GM19372 (cell line): ENCODE results near the gene ABI2.
"Not testable (repeated sequence)": the region's sequence is repeated elsewhere in the genome, so short reads cannot be mapped to it uniquely, and the experiment has no call there.

Experiments used
- ATAC-seq: cut with Tn5 transposase; IDR thresholded peaks from one replicate; pipeline ENCODE4 v1.9.1; 2021; ENCODE audit warnings: mild to moderate bottlenecking, low read depth, moderate library complexity; ENCODE audit not compliant: unreplicated experiment

ABI2 gene

DNA sequence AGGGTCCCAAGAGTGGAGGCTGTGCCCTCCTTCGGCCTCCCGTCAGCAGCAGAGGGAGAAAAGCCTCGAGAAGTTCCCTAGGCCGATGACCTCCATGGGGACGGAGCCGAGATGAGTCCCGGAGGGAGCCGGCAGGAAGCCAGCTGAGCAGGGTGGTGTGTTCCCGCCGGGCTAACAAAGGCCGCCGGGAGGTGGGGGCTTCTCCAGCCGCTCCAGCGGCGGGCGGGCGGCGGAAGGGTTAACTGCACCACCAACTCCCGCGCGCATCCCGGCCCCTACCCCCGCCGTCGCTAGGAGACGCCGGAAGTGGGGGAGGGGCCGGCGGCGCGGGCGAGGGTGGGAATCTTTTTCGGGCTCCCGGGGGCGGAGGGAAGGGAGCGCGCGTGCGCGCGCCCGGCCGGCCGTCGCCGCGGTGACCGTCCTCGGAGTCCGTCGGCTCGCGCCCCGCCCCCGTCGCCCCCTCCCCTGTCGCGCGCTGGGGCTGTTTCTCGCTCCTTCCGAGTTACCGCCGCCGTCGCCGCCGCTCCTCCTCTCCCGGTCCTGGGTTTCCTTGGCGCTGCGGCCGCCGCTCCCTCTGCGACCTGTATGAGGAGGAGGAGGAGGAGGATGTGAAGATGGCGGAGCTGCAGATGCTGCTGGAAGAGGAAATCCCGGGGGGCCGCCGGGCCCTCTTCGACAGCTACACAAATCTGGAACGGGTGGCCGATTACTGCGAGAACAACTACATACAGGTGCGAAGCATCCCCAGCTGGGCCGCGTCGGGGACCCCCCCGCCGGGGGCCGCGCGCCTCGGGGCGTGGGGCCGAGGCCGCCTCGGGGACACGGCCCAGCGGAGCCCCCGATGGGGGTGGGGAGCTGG lies at the start of gene ABI2:
ABI2 (plus strand) TSS at position 494 of the 859 bp plus-strand sequence; CDS start at position 615, 121 bp downstream.
- ATAC-seq, result peak; percentile 58

DNA sequence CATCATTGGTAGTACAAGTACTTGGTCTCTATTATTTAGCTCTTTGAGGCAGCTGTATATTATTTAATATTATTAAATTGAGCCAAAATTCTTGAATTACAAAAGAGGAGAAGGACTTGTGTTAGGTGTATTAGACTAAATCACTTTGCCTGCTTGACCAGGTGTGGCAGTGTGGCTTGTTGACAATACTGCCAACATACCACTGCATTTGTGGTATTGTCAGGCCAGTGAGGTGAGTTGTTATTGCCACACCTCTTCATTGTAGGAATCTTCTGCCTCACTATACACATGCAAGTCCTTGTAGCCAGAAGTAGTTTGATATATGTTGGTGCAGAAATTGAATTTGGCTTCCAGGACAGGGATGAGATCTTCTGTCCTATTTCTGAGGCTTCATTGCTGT lies 48.9 kb upstream of the ABI2 start:
- ATAC-seq, result no peak

DNA sequence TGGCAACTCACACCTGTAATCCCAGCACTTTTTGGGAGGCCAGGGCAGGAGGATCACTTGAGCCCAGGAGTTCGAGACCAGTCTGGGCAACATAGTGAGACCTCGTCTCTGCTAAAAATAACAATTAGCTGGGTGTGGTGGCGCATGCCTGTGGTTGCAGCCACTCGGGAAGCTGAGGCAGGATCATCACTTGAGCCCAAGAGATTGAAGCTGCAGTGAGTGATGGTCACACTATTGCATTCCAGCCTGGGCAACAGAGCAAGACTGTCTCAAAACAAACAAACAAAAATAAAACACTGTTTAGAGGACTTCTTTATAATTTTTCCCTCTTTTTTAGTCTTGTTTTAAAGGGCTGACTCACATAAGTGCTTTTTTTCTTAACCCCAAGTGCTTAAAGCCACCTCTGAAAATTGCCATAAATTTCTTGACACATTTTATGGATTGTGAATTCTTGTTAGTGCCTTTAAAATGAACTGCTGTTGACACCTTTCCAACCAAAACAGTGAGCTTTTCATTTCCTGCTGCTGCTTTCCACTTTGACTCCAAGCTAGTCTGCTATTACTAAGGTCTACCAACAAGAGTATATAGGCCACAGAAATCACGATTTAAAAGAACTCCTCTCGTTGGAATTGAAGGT lies 47.6 kb upstream of the ABI2 start:
- ATAC-seq, result no peak

DNA sequence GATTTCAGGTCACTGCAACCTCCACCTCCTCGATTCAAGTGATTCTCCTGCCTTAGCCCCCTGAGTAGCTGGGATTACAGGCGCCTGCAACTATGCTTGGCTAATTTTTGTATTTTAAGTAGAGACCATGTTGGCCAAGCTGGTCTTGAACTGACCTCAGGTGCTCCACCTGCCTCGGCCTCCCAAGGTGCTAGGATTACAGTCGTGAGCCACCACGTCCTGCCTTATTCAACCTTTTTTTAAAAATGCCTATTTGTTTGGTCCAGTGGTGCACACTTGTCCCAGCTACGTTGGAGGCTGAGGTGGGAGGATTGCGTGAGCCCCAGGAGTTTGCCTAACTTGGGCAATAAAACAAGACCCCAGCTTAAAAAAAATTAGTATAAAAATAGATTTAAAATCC lies 46.1 kb upstream of the ABI2 start:
- ATAC-seq, result no peak

DNA sequence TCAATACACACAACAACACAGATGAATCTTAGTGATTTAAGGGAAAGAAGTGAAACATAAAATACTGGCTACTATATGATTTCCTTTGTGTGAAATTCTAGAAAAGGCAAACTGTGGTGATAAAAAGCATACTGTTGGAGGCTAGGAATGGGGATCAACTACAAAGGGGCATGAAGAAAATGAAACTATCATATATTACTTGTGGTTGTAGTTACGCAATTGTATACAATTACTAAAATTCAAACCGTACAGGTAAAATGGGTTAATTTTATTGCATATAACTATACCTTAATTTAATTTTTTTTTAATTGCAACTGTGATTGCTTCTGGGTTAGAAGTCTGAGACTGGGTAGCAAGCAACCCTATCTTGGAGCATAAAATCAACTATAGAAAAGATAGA lies 41.7 kb upstream of the ABI2 start:
- ATAC-seq, result no peak

DNA sequence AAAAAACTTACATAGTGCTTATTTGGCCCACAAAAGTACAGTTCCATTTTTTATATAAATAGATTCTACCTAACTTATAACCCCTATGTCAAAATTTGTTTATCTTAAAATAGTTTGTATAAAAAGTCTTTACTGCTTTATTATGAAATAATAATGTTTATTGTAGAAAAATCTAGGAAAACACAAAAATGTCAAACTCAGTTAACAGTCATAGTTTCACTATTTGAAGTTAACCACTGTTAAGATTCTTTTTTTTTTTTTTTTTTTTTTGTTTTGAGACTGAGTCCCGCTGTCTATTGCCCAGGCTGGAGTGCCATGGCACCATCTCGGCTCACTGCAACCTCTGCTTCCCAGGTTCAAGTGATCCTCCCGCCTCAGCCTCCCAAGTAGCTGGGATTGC lies 26.5 kb upstream of the ABI2 start:
- no peak for ATAC-seq

DNA sequence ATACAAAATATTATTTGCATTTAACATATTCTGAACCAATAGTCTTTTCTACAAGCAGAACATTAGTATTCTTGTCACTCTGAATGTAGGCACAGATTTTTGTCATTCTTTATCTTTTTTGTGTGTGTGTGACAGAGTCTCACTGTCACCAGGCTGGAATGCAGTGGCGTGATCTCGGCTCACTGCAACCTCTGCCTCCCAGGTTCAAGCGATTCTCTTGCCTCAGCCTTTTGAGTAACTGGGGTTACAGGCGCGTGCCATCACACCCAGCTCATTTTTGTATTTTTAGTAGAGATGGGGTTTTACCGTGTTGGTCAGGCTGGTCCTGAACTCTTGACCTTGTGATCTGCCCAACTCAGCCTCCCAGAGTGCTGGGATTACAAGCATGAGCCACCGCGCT lies 25.6 kb upstream of the ABI2 start:
- ATAC-seq, result not testable (repeated sequence)

DNA sequence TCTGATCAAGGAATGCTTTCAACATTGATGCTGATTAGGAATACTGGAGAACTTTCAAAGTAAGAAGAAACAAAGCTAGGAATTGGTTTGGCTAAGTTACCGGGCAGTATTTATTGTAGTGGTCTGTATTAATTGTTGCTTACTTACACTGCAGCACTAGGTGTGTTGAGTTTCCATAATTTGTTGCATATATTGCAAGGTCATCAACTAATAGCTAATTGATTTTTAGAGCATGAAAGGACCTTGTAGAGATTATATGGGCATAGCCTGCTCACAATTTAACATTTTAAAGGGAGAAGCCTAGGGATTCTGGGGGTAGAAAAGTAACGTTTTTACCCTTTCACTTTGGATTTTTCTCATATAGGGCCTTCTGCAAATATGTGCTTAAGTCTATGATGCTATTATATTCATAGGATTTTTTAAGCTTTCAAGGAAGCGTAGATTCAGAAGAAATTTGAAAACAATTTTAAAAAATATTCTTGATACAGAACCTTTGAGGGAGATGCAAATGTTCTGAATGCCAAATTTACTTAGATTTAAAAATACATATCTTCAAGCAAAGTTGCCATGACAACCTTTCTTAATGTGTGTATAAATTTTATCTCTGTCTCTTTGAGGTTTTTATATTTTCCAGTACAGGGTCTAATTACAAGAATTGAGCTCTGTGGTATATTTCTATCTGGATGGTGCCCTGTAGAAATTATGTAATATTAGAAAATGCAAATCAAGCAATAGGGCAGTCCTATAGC lies 17.3 kb upstream of the ABI2 start:
- ATAC-seq, result no peak

DNA sequence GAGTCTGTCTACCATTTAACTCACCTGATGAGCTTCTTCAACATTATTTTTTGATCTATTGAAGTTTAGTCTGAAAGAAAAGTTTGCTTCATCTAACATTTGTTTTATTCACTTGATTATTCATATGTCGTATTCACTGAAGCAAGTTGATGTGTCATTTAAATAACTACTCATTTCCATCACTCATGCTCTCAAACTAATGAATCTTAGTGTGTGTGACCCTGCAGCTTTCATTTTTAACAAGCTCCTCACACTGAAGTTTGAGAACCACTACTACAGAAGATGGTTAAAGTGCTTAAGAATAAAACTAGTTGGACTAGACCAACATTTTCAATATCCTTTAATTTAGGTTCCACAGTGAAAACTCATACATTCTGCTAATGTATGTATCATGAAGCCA lies 1.8 kb upstream of the ABI2 start:
- no peak for ATAC-seq

DNA sequence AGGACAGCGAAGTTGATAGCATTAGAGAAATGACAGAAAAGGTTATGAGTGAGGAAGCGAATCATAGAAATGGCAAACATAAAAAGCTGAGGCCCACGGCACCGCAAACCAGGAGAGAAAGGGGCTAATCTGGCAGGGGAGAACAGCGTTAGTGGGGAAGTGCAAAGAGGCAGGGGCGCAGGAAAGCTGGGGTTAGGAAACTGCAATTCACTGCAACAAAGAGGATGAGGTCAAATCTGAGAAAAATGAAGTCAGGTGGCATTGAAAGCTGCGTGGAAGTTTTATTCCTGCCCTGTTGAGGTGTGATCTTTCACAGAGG lies 653 bp upstream of the ABI2 start:
- ATAC-seq, result no peak

DNA sequence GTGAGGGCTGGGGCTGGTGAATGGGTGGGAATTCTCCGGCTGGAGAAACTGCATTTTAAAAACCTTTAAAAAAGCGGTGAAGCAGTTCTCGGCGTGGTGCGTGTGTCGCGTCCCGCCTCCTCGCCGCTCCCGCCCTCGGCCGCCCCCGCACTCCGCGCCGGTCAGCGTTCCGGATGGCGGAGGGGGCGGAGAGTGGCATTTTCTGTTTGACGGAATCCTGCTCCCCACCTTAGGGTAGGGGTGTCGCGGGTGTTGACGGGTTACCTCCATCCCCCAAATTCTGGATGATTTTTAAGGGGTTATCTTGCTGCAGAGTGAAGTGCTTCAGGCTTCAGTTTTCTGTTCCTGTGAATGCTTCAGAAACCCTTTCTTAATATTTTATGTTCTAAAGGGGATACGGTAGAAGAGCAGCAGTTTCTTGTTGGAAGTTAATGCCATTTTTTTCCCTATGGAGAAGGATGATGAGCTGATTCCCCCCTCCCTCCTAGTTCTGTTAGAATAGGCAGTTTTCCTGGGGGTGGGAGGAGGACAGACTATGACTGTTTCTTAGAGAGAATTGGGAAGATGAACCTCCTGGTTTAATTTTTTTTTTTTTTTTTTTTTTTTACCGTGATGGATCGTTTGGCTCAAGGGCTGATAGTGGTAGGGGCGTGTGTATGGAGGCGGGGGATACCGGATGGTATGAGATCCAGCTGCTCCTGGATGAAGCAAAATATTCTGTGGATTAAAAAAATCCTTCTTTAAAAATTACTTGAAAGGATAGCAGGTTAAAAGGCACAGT lies 756 bp downstream of the ABI2 start:
- peak; percentile 66 for ATAC-seq

DNA sequence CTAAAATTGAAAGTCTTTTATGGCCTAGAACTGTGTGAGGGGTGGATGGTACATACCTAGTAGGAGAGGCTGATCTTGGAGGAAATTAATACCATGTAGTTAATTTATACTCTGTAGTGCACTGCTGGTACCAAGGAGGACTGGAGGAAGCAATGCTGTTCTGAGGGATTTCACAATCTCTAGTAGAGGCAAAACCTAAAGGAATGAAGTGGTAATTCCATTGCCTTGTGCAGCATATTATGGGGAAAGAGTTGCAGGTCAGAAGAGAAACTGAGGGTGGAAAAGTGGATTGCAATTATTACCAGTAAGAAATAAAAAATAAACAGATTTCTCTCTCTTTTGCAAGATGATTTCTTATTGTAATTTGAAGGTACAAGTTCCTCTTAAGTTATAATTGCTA lies 2.2 kb downstream of the ABI2 start:
- ATAC-seq, result no peak

DNA sequence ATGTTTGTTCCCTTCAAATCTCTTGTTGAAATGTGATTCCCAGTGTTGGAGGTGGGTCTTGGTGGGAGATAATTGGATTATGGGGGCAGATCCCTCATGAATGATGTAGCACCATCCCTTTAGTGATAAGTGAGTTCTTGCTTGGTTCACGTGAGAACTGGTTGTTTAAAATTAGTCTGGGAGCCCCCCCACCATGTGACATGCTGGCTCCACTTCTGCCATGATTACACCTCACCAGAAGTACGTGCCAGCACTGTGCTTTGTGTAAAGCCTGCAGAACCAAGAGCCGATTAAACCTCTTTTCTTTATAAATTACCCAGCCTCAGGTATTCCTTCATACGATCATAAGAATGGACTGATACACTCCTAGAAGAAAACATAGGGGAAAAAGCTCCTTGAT lies 10.1 kb downstream of the ABI2 start:
- ATAC-seq, result no peak

DNA sequence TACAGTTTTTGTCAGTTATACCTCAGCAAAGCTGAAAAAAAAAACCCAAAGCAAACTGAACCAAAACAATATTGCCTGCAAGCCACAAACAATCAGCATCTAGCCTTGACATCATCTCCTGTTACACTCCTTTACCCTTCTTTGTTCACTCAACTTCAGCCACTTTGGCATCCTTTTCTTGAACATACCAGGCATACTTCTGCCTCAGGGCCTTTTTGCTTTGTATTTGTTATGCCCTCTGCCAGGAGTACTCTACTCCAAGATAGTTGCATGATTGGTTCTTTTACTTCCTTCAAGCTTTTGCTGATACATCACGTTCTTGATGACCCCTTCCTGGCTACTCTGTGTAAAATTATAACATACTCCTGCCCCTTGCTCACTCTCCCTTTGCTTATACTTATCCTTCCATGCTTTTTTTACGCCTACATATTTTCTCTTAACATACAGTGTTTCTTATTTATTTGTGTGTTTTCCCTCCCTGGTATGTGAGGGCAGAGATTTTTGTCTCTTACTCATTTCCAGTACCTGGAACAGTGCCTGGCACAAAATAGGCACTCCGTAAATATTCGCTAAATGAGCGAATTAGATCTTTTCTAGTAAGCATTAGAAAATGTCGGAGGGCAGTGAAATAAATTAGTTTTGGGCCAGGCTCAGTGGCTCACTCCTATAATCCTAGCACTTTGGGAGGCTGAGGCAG lies 12.7 kb downstream of the ABI2 start:
- ATAC-seq, result no peak

DNA sequence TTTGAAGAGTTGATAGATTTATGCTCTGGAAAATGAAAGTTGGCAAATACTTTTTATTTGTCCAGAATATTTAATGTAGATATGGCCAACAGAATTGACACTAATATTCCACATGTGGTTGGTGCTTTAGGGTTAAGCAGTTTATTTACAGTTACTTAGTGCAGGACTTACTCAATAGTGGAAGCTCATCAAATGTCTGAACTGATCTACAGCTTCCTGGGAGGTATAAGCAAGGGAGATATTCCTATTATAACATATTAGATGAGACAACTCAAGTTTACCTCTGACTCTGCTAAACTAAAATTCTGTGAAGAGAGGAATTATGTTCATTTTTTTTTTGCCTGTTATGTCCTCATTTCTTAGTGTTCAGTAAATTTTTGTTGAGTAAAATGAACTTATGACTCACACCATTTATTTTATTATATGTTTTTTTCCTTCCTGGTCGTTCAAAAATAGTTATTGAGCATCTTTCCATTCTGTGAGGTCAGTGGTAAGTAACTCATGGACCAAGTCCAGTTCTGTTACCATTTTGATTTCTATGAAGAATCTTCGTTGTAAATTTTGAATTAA lies 13.6 kb downstream of the ABI2 start:
- no peak for ATAC-seq

DNA sequence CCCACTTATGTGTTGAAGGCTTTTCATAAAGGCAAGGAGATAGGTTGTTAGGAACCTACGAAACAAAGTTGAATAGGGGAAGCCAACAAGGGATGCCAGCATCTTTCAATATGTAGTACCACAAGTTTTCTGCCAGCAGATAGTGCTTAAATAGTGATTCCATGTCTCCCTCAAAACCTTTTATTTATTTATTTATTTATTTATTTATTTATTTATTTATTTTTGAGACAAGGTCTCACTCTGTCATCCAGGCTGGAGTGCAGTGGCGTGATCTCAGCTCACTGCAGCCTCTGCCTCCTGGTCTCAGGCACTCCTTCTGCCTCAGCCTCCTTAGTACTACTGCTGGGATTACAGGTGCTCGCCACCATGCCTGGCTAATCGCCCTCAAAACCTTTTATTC lies 14.2 kb downstream of the ABI2 start:
- not testable (repeated sequence) for ATAC-seq

DNA sequence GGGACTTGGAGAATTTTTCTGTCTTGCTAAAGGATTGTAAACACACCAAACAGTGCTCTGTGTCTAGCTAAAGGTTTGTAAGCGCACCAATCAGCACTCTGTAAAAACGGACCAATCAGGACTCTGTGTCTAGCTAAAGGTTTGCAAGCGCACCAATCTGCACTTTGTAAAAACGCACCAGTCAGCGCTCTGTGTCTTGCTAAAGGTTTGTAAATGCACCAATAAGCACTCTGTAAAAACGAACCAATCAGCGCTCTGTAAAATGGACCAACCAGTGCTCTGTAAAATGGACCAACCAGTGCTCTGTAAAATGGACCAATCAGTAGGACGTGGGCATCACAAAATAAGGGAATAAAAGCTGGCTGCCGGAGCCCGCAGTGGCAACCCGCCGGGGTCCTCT lies 16.5 kb downstream of the ABI2 start:
- ATAC-seq, result no peak

DNA sequence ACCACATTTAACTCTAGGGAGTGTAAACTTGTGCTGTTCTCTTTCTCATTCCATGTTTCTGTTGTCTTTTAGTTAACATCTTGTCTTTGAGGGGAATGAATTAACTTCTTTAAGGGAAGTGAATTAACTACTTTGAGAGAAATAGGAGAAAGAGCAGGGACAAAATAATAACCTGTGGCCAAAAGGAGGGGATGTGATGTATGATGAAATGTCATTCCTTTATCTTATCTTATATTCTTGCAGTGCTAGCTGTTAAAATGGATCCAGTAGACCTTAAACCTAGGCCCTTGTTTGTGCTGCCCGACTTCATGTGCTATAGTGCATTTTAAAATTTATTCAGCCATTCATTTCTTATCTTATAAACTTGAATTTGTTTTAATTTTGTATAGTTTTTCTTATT lies 18.4 kb downstream of the ABI2 start:
- ATAC-seq, result no peak

DNA sequence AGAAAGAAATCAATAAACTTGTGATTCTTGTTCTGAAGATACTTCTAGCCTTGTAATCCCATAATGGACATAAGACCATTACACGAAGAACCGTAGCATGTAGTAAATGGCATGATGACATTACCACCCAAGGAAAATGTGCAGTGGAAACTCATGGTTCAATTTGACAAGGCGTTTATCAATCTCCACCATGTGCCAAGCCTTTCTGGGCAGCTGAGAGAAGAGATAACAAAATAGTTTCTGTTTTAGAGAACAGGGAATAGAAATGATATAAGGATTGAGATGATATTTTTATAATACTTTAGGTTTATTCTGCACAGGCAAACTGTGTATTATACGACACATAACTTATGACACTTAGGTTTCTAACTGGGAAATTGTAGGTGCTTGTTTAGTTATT lies 19.2 kb downstream of the ABI2 start:
- no peak for ATAC-seq
